GM12878 (cell line): ENCODE data around the gene PLSCR3. TPM values are rescaled to one million over a fixed set of nuclear protein-coding genes. Genes with fewer than 3 reads are reported as not detected.
A peak's percentile ranks its signal among the peaks of the same experiment; 100 is the strongest.

ENCODE experiments used
- CBFB ChIP-seq: IDR thresholded peaks from 2 replicates; pipeline ENCODE4 v1.6.1; 2016; ENCODE audit warnings: antibody characterized with exemption, low read depth
- DPF2 ChIP-seq: fragments of 450-650 bp; IDR thresholded peaks from 2 replicates; pipeline ENCODE4 v1.6.1; 2017; ENCODE audit warnings: mild to moderate bottlenecking
- EED ChIP-seq: sonication (generic); IDR thresholded peaks from 2 replicates; pipeline ENCODE4 v1.6.1; 2016; ENCODE audit warnings: antibody characterized with exemption, low read depth
- FOXM1 ChIP-seq: IDR thresholded peaks from 2 replicates; pipeline ENCODE4 v1.6.1; 2012; ENCODE audit warnings: low read depth, mild to moderate bottlenecking, inconsistent platforms, low read length, moderate library complexity
- KLF5 ChIP-seq: fragments of 450-650 bp; IDR thresholded peaks from 2 replicates; pipeline ENCODE4 v1.6.1; 2014; ENCODE audit warnings: mild to moderate bottlenecking; ENCODE audit not compliant: partially characterized antibody
- MXI1 ChIP-seq: fragments of 150-350 bp; IDR thresholded peaks from 2 replicates; pipeline ENCODE4 v1.6.1; 2011; ENCODE audit warnings: low read depth, mild to moderate bottlenecking, inconsistent platforms, low read length, improper control_type of control experiment
- NFIC ChIP-seq: IDR thresholded peaks from 2 replicates; pipeline ENCODE4 v1.6.1; 2012; ENCODE audit warnings: low read depth, mild to moderate bottlenecking, inconsistent platforms, low read length, moderate library complexity
- NR2C1 ChIP-seq: fragments of 450-650 bp; IDR thresholded peaks from 2 replicates; pipeline ENCODE4 v1.6.1; 2017; ENCODE audit warnings: antibody characterized with exemption, mild to moderate bottlenecking, moderate library complexity
- NR2C2 ChIP-seq: IDR thresholded peaks from 2 replicates; pipeline ENCODE4 v1.6.1; 2011; ENCODE audit warnings: borderline replicate concordance, low read depth; ENCODE audit not compliant: control insufficient read depth, insufficient read length
- POU2F2 ChIP-seq: IDR thresholded peaks from 3 replicates; pipeline ENCODE4 v1.6.1; 2011; ENCODE audit warnings: low read depth, mild to moderate bottlenecking, low read length, borderline replicate concordance
- SMAD5 ChIP-seq: IDR thresholded peaks from 2 replicates; pipeline ENCODE4 v1.6.1; 2016; ENCODE audit warnings: antibody characterized with exemption, low read depth
- SUZ12 ChIP-seq: fragments of 200-600 bp; sonication (generic); IDR thresholded peaks from one replicate; pipeline ENCODE4 v1.6.1; 2018; ENCODE audit warnings: antibody characterized with exemption, mild to moderate bottlenecking; ENCODE audit not compliant: unreplicated experiment
- TAF1 ChIP-seq: IDR thresholded peaks from 2 replicates; pipeline ENCODE4 v1.6.1; 2011; ENCODE audit warnings: mild to moderate bottlenecking, low read depth, low read length, borderline replicate concordance
- ZNF24 ChIP-seq: fragments of 450-650 bp; IDR thresholded peaks from 2 replicates; pipeline ENCODE4 v1.6.1; 2017; ENCODE audit warnings: antibody characterized with exemption, mild to moderate bottlenecking
- polyA plus RNA-seq, 11 experiments: library from polyadenylated mRNA; depleted of rRNA in 4 of 11; unstranded in 6 of 11; stranded (reverse) in 5 of 11; fragments of >200 nt; fragmentation: Nextera tagmentation in 4 of 11; fragmentation: Illumina TruSeq in 1 of 11; extraction: Ambion mirVana in 4 of 11; extraction: Trizol in 1 of 11; gene quantifications; 1 replicate in 1 of 11; 2 replicates in 10 of 11; pipeline versions ENCODE4 v1.2.1 to v1.2.3, GENCODE V29; 2011 to 2016; ENCODE audit warnings: inconsistent platforms in 2 of 11, missing spikeins in 2 of 11, low read depth in 1 of 11
- total RNA-seq, 4 experiments: library from RNA; depleted of rRNA in 3 of 4; stranded (reverse); fragments of >200 nt in 3 of 4; fragmentation: Illumina TruSeq in 1 of 4; extraction: Trizol in 1 of 4; gene quantifications; 2 replicates each; pipeline versions ENCODE4 v1.2.1 to v1.2.3, GENCODE V29; 2013 to 2021
- TF ChIP-seq, protein P1 (sequence below): fragments of 150-350 bp; IDR thresholded peaks from 2 replicates; pipeline ENCODE4 v1.6.1; 2016; ENCODE audit warnings: low read depth, low read length
- TF ChIP-seq, protein P2 (sequence below): fragments of 150-350 bp; IDR thresholded peaks from 2 replicates; pipeline ENCODE4 v1.6.1; 2014; ENCODE audit warnings: mild to moderate bottlenecking, low read depth, low read length
- TF ChIP-seq, protein P3 (sequence below): fragments of 450-650 bp; IDR thresholded peaks from 2 replicates; pipeline ENCODE4 v1.6.1; 2017; ENCODE audit warnings: antibody characterized with exemption, mild to moderate bottlenecking, moderate library complexity
- TF ChIP-seq, protein P4 (sequence below): fragments of 450-650 bp; IDR thresholded peaks from 2 replicates; pipeline ENCODE4 v1.6.1; 2017; ENCODE audit warnings: mild to moderate bottlenecking, moderate library complexity
- TF ChIP-seq, protein P5 (sequence below): IDR thresholded peaks from 2 replicates; pipeline ENCODE4 v1.6.1; 2011; ENCODE audit warnings: low read depth, mild to moderate bottlenecking, low read length, moderate library complexity, borderline replicate concordance; ENCODE audit errors: extremely low read depth

The PLSCR3 gene
- total and polyA plus RNA-seq, 10 of the 15 experiments (the other 5 are each of a cell fraction or from before 2014, with no cell fraction given) = 9.9 to 51.4 (median 43.4) TPM

DNA sequence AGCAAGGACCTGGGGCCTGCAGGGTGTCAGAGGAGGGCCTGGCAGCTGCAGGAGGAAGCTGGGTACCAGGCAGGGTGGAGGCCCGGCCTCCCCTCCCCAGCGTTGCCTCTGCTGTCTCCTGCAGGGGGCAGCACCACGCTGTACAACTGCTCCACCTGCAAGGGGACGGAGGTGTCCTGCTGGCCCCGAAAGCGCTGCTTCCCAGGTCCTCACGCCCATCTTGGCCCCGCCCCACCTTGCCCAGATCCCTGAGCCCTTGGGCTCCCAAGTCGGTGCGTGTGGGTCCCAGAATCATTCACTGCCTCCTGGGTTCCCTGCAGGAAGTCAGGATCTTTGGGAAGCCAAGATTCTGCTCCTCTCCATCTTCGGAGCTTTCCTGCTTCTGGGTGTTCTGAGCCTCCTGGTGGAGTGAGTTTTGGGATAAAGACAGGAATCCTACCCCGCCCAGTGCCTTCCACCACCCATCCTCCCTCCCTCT, 38.2 kb downstream of the PLSCR3 start (continued):
- TF ChIP-seq NR2C2 (no peak), DPF2 (0 out of 2 replicates have a peak, but pooled peaks have one; percentile 41), CBFB (no peak), TAF1 (no peak), NR2C1 (no peak), MXI1 (no peak), KLF5 (no peak), EED (no peak), NFIC (no peak), POU2F2 (no peak), SMAD5 (no peak), ZNF24 (no peak), SUZ12 (no peak), FOXM1 (no peak)
- TF ChIP-seq, protein P1, sequence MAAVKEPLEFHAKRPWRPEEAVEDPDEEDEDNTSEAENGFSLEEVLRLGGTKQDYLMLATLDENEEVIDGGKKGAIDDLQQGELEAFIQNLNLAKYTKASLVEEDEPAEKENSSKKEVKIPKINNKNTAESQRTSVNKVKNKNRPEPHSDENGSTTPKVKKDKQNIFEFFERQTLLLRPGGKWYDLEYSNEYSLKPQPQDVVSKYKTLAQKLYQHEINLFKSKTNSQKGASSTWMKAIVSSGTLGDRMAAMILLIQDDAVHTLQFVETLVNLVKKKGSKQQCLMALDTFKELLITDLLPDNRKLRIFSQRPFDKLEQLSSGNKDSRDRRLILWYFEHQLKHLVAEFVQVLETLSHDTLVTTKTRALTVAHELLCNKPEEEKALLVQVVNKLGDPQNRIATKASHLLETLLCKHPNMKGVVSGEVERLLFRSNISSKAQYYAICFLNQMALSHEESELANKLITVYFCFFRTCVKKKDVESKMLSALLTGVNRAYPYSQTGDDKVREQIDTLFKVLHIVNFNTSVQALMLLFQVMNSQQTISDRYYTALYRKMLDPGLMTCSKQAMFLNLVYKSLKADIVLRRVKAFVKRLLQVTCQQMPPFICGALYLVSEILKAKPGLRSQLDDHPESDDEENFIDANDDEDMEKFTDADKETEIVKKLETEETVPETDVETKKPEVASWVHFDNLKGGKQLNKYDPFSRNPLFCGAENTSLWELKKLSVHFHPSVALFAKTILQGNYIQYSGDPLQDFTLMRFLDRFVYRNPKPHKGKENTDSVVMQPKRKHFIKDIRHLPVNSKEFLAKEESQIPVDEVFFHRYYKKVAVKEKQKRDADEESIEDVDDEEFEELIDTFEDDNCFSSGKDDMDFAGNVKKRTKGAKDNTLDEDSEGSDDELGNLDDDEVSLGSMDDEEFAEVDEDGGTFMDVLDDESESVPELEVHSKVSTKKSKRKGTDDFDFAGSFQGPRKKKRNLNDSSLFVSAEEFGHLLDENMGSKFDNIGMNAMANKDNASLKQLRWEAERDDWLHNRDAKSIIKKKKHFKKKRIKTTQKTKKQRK = no peak
- TF ChIP-seq, protein P2, sequence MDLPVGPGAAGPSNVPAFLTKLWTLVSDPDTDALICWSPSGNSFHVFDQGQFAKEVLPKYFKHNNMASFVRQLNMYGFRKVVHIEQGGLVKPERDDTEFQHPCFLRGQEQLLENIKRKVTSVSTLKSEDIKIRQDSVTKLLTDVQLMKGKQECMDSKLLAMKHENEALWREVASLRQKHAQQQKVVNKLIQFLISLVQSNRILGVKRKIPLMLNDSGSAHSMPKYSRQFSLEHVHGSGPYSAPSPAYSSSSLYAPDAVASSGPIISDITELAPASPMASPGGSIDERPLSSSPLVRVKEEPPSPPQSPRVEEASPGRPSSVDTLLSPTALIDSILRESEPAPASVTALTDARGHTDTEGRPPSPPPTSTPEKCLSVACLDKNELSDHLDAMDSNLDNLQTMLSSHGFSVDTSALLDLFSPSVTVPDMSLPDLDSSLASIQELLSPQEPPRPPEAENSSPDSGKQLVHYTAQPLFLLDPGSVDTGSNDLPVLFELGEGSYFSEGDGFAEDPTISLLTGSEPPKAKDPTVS = no peak
- TF ChIP-seq, protein P3, sequence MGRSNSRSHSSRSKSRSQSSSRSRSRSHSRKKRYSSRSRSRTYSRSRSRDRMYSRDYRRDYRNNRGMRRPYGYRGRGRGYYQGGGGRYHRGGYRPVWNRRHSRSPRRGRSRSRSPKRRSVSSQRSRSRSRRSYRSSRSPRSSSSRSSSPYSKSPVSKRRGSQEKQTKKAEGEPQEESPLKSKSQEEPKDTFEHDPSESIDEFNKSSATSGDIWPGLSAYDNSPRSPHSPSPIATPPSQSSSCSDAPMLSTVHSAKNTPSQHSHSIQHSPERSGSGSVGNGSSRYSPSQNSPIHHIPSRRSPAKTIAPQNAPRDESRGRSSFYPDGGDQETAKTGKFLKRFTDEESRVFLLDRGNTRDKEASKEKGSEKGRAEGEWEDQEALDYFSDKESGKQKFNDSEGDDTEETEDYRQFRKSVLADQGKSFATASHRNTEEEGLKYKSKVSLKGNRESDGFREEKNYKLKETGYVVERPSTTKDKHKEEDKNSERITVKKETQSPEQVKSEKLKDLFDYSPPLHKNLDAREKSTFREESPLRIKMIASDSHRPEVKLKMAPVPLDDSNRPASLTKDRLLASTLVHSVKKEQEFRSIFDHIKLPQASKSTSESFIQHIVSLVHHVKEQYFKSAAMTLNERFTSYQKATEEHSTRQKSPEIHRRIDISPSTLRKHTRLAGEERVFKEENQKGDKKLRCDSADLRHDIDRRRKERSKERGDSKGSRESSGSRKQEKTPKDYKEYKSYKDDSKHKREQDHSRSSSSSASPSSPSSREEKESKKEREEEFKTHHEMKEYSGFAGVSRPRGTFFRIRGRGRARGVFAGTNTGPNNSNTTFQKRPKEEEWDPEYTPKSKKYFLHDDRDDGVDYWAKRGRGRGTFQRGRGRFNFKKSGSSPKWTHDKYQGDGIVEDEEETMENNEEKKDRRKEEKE = no peak
- TF ChIP-seq, protein P4, sequence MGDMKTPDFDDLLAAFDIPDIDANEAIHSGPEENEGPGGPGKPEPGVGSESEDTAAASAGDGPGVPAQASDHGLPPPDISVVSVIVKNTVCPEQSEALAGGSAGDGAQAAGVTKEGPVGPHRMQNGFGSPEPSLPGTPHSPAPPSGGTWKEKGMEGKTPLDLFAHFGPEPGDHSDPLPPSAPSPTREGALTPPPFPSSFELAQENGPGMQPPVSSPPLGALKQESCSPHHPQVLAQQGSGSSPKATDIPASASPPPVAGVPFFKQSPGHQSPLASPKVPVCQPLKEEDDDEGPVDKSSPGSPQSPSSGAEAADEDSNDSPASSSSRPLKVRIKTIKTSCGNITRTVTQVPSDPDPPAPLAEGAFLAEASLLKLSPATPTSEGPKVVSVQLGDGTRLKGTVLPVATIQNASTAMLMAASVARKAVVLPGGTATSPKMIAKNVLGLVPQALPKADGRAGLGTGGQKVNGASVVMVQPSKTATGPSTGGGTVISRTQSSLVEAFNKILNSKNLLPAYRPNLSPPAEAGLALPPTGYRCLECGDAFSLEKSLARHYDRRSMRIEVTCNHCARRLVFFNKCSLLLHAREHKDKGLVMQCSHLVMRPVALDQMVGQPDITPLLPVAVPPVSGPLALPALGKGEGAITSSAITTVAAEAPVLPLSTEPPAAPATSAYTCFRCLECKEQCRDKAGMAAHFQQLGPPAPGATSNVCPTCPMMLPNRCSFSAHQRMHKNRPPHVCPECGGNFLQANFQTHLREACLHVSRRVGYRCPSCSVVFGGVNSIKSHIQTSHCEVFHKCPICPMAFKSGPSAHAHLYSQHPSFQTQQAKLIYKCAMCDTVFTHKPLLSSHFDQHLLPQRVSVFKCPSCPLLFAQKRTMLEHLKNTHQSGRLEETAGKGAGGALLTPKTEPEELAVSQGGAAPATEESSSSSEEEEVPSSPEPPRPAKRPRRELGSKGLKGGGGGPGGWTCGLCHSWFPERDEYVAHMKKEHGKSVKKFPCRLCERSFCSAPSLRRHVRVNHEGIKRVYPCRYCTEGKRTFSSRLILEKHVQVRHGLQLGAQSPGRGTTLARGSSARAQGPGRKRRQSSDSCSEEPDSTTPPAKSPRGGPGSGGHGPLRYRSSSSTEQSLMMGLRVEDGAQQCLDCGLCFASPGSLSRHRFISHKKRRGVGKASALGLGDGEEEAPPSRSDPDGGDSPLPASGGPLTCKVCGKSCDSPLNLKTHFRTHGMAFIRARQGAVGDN = no peak
- TF ChIP-seq, protein P5, sequence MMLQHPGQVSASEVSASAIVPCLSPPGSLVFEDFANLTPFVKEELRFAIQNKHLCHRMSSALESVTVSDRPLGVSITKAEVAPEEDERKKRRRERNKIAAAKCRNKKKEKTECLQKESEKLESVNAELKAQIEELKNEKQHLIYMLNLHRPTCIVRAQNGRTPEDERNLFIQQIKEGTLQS = no peak
